Parathyroid adenoma (tissue), 2 donors: ENCODE measurements around the gene ZDHHC3.
A peak's percentile ranks its signal among the peaks of the same experiment; 100 is the strongest.

ENCODE experiments used
- H2AFZ ChIP-seq: fragments of 300-600 bp; sonication (generic); one replicate; pipeline ENCODE4 v1.7.0; 2017; ENCODE audit warnings: antibody characterized with exemption, mild to moderate bottlenecking
- H3K27ac ChIP-seq: fragments of 300-600 bp; sonication (generic); one replicate; pipeline ENCODE4 v1.7.0; 2017
- H3K27me3 ChIP-seq: fragments of 300-600 bp; sonication (generic); one replicate; pipeline ENCODE4 v1.7.0; 2017; ENCODE audit warnings: low read length; ENCODE audit not compliant: control insufficient read depth, insufficient read depth
- H3K36me3 ChIP-seq: fragments of 300-600 bp; sonication (generic); one replicate; pipeline ENCODE4 v1.7.0; 2017; ENCODE audit warnings: low read length; ENCODE audit not compliant: control insufficient read depth, insufficient read depth
- H3K4me1 ChIP-seq: fragments of 300-600 bp; sonication (generic); one replicate; pipeline ENCODE4 v1.7.0; 2017; ENCODE audit warnings: control low read depth
- H3K4me2 ChIP-seq: fragments of 300-600 bp; sonication (generic); one replicate; pipeline ENCODE4 v1.7.0; 2017; ENCODE audit warnings: low read length
- H3K4me3 ChIP-seq: fragments of 300-600 bp; sonication (generic); one replicate; pipeline ENCODE4 v1.7.0; 2017; ENCODE audit warnings: low read depth, low read length
- H3K79me2 ChIP-seq: fragments of 300-600 bp; sonication (generic); one replicate; pipeline ENCODE4 v1.7.0; 2017; ENCODE audit warnings: control low read depth
- H3K9ac ChIP-seq: fragments of 300-600 bp; sonication (generic); one replicate; pipeline ENCODE4 v1.7.0; 2017; ENCODE audit warnings: mild to moderate bottlenecking
- H3K9me3 ChIP-seq: fragments of 300-600 bp; sonication (generic); one replicate; pipeline ENCODE4 v1.7.0; 2017; ENCODE audit warnings: low read length; ENCODE audit not compliant: control insufficient read depth
- TF ChIP-seq, protein P1 (sequence below): fragments of 300-600 bp; sonication (generic); IDR thresholded peaks from one replicate; pipeline ENCODE4 v1.7.0; 2017; ENCODE audit warnings: antibody characterized with exemption, mild to moderate bottlenecking
- donor health status: primary hyperparathyroidism.

Gene ZDHHC3

GRCh38 chr3:44918087-44918486, 57.9 kb downstream of the ZDHHC3 start:
- Histone ChIP-seq H3K9ac (no peak overlapping the region), H3K79me2 (no peaks in the 10 kb centered on the region), H3K9me3 (no peaks in the 10 kb centered on the region), H3K27me3 (no peaks in the 10 kb centered on the region), H3K4me2 (no peak overlapping the region), H3K4me1 (peaks cover 37% of the 10 kb centered on the region), H2AFZ (no peak overlapping the region), H3K27ac (no peak overlapping the region), H3K36me3 (no peaks in the 10 kb centered on the region), H3K4me3 (no peak overlapping the region)
- TF ChIP-seq, protein P1, sequence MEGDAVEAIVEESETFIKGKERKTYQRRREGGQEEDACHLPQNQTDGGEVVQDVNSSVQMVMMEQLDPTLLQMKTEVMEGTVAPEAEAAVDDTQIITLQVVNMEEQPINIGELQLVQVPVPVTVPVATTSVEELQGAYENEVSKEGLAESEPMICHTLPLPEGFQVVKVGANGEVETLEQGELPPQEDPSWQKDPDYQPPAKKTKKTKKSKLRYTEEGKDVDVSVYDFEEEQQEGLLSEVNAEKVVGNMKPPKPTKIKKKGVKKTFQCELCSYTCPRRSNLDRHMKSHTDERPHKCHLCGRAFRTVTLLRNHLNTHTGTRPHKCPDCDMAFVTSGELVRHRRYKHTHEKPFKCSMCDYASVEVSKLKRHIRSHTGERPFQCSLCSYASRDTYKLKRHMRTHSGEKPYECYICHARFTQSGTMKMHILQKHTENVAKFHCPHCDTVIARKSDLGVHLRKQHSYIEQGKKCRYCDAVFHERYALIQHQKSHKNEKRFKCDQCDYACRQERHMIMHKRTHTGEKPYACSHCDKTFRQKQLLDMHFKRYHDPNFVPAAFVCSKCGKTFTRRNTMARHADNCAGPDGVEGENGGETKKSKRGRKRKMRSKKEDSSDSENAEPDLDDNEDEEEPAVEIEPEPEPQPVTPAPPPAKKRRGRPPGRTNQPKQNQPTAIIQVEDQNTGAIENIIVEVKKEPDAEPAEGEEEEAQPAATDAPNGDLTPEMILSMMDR: no peak

DNA sequence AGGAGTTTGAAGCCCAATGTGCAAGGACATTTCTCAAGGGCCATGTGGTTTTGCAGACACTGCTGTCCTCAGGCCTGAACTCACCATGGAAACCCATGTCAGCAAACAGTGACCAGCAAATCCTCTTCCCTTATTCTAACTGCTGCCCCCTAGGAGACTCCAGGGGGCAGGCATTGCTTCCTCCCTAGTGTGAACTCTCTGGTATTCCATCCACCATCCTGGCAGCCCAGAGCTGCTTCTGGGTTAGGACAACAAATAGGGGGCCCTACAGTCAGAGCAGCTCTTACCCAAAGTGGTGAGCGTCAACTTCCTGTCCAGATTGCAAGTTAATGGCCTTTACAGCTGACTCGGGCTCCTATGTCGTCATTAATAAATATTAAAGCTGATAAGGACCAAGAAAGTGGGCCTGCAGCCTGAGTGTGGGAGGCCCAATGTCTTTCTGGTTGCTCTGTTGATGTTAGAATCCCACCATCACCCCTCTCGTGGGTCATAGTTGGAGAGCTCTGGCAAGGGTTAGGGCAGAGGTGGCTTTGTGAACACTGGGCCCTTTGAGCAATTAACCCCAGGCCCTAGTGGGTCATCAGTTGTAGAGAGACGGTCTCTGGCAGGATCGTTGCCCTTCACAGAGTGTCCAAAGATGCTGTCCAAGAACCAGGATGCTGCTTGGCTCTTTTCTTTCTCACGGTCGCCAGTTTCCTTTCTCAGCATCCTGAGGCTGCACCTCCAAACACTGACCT, 60.1 kb downstream of the ZDHHC3 start:
- TF ChIP-seq, protein P1: no peak
- no peak overlapping the region for H3K27ac ChIP-seq
- no peaks in the 10 kb centered on the region for H3K79me2 ChIP-seq
- H3K4me1 ChIP-seq: peaks cover 41% of the 10 kb centered on the region
- no peaks in the 10 kb centered on the region for H3K36me3 ChIP-seq
- H3K9me3 ChIP-seq: no peaks in the 10 kb centered on the region
- no peak overlapping the region for H2AFZ ChIP-seq
- H3K27me3 ChIP-seq: no peaks in the 10 kb centered on the region
- H3K4me3 ChIP-seq: no peak overlapping the region
- H3K4me2 ChIP-seq: no peak overlapping the region
- no peak overlapping the region for H3K9ac ChIP-seq

DNA sequence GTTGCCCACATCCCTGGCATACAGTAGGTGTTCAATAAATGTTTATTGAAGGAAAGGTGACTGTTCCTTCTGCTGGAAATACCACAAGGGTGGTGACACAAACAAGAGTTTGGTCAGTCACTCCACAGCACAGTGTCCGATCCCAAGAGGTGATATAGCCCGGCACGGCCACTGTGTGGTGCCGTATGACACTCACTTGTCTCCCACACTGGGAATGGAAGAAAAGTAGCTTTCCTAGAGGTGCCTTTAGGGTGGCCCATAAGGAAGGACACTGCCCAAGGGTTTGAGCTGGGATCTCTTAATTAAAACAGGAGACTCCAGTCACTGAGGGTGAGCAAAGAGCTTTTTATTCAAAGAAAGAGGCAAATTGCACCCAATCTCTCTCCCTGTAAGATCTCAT, 61.0 kb downstream of the ZDHHC3 start:
- H3K27ac ChIP-seq: no peak overlapping the region
- H3K27me3 ChIP-seq: no peaks in the 10 kb centered on the region
- TF ChIP-seq, protein P1: peak; percentile 54
- H3K4me1 ChIP-seq: peaks cover 35% of the 10 kb centered on the region
- no peak overlapping the region for H2AFZ ChIP-seq
- no peak overlapping the region for H3K4me3 ChIP-seq
- no peak overlapping the region for H3K4me2 ChIP-seq
- no peaks in the 10 kb centered on the region for H3K79me2 ChIP-seq
- no peaks in the 10 kb centered on the region for H3K9me3 ChIP-seq
- H3K36me3 ChIP-seq: no peaks in the 10 kb centered on the region
- no peak overlapping the region for H3K9ac ChIP-seq

GRCh38 chr3:44913868-44914468, 62.0 kb downstream of the ZDHHC3 start:
- TF ChIP-seq, protein P1: peak; percentile 82
- no peaks in the 10 kb centered on the region for H3K27me3 ChIP-seq
- no peaks in the 10 kb centered on the region for H3K36me3 ChIP-seq
- no peak overlapping the region for H3K4me2 ChIP-seq
- no peaks in the 10 kb centered on the region for H3K9me3 ChIP-seq
- no peak overlapping the region for H3K27ac ChIP-seq
- peaks cover 26% of the 10 kb centered on the region for H3K4me1 ChIP-seq
- H3K9ac ChIP-seq: no peak overlapping the region
- H2AFZ ChIP-seq: peak overlapping the region; percentile 30
- H3K4me3 ChIP-seq: no peak overlapping the region
- H3K79me2 ChIP-seq: no peaks in the 10 kb centered on the region
